Glomerular visceral epithelial cell (primary cell): ENCODE measurements around the gene TYRO3.
"Not testable (repeated sequence)": the region's sequence is repeated elsewhere in the genome, so short reads cannot be mapped to it uniquely, and the experiment has no call there.

ENCODE experiments used
- DNase-seq: peaks from one replicate; pipeline ENCODE4 v3.0.0-alpha.2; 2016; ENCODE audit errors: extremely low spot score

TYRO3 gene

DNA sequence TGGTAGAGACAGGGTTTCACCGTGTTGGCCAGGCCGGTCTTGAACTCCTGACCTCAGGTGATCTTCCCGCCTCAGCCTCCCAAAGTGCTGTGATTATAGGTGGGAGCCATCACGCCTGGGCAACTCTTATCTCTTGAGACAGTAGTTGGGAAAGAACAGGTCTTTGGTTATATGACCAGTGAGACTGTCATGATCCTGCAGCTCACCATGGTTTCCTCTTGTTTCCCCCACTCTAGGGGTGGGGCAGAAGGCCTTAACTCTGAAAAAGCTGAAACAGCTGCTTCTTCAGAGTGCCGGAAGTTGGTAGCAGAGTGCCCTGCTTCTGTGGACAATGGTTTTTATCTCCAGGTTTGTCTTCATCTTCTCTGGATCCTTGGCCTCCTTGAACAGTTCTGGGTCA, 4.7 kb upstream of the TYRO3 start:
- no peak for DNase-seq

GRCh38 chr15:41554915-41555314, 4.1 kb upstream of the TYRO3 start:
- no peak for DNase-seq

GRCh38 chr15:41556677-41557076, 2.3 kb upstream of the TYRO3 start:
- DNase-seq: no peak

DNA sequence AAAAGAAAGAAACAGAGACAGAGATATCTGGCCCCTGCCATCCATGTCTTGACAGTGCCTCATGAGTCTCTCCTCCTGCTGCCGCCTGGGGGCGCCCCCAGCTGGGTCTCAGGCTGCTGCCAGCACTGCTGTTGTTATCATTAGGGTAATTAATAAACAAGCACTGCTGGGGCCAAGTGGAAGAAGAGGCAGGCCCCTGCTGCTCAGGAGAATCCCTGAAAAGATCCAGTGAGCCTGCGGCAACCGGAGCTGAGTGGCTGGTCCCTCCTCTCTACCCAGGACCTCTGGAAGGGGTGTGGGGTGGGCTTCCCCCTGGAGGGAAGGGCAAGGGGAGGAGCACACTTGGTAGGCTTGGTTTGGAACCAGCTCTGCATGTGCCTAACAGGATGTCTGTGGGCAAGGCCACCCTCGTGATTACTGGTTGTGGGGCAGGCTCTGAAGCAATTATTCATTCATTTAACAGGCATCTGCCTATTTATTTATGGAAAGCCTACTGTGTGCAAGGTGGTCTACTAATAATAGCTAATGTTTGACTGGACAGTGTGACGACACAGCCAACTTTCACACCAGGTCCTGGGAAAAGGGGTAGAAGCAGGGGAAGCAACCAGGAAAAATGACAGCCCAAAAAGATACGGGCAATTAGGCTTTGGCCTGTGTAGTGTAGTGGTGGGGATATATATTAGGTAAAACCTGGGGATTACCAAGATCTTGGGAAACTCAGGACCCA, 1.2 kb upstream of the TYRO3 start:
- DNase-seq: peak; percentile 71

GRCh38 chr15:41559239-41559782, 299 bp downstream of the TYRO3 start:
- DNase-seq: no peak

DNA sequence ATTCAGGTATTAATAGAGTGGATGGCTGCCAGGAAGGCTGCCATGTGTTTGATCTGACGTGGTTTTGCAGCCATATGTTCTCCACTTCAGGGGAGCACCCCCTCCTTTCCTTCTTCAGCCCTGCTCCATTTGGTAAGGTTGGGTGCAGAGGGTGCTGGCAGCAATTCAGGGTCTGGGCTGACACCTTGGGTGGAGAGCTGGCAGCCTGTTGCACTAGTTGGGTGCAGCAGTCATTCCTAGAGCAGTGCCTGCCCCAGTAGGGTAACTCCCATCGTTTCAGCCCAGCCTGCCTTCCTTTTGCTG, 1.5 kb downstream of the TYRO3 start:
- no peak for DNase-seq

DNA sequence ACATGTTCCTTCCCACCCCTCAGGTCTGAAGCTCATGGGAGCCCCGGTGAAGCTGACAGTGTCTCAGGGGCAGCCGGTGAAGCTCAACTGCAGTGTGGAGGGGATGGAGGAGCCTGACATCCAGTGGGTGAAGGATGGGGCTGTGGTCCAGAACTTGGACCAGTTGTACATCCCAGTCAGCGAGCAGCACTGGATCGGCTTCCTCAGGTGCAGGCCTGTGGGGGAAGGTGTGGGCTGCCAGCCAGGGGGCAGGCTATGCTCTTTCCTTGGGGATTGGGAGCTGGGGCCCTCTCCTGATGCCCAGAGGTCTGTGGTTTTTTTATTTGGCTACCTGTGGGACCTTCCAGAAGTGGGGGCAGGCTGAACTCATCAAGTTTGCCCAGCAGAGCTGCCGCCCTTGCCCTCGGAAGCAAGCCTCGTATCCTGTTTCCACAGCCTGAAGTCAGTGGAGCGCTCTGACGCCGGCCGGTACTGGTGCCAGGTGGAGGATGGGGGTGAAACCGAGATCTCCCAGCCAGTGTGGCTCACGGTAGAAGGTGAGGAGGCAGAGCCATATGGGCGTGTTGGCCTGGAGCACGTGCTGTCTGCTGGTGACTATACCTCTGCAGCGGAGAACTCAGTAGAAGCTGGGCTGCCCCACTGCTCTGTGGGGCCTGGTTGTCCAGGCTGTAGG, 2.2 kb downstream of the TYRO3 start:
- DNase-seq: no peak

- no peak for DNase-seq
Measured at GRCh38 chr15:41561777-41562145, 2.7 kb downstream of the TYRO3 start.

DNA sequence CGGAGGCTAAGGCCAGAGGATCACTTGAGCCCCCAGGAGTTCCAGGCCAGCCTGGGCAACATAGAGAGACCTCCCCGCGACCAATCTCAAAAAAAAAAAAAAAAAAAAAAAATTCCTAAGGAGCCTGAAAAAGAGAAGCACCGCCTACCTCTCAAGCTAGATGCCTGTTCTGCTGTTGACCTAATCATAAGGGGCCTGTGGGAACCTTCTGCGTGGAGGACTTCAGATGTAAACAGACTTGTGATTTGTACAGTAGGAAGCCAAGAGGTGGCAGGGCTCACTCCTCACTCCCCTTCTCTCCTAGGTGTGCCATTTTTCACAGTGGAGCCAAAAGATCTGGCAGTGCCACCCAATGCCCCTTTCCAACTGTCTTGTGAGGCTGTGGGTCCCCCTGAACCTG, 3.2 kb downstream of the TYRO3 start:
- DNase-seq: no peak

GRCh38 chr15:41562784-41563198, 3.8 kb downstream of the TYRO3 start:
- DNase-seq: no peak

DNA sequence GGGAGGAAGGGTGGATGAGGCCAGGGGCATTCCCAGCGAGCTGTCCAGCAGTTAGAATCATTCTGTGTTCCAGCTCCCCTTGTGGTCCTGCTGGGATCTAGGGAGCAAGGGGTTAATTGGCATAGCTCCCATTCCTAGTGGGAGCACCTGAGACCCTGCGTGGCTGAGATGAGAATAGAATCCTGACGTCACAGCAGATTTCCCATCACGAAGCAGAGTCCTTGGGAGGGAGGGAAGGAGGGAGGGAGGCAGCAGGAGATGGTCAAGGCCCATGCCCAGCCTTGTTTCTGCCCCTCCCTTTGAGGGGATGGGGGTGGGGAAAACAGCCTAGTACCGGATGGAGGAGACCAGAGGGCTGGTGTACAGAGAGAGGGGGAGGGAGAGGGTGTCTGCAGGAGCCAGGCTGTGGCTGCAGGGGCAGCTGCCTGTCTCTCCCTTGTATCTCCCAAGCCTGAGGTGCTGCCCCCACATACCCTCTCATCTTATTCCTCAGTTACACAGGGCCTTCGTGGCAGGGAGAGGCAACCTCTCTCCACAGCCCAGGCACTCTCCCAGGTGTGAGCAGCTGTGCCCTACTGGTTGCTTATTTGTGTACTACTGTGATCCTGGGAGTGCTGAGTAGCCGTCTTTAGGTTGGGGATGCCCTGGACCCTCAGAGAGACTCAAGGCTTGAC, 5.4 kb downstream of the TYRO3 start:
- DNase-seq: peak; percentile 22

DNA sequence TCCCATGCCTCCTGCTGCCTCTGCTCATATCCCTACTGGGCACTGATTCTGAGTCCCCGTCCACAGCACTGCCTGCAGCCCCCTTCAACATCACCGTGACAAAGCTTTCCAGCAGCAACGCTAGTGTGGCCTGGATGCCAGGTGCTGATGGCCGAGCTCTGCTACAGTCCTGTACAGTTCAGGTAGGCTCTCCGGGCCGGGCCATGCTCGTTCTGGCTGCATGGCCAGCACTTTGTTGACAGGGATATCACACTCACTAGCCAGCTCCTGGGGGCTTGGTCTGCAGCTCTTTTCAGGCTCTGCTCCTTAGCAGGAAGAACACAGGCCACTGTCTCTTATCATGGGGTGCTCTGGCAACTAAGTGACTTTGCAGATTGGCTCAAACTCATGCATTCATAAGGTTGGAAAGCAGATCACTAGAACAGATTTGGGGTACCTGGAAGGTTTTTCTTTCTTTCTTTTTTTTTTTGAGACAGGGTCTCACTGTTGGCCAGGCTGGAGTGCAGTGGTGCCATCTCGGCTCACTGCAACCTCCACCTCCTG, 6.0 kb downstream of the TYRO3 start:
- no peak for DNase-seq

GRCh38 chr15:41565702-41566101, 6.7 kb downstream of the TYRO3 start:
- DNase-seq: no peak

GRCh38 chr15:41566121-41566885, 7.3 kb downstream of the TYRO3 start:
- no peak for DNase-seq

DNA sequence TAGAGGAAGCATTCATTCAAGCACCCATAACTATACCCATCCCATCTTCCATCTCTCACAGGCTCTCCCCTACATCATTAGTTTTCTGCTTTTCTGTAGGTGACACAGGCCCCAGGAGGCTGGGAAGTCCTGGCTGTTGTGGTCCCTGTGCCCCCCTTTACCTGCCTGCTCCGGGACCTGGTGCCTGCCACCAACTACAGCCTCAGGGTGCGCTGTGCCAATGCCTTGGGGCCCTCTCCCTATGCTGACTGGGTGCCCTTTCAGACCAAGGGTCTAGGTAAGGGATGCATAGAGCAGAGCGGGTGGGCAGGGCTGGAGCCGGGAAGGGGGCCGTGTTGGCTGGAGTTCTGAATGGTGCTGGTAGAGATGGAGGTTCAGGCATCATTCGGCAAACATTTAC, 8.2 kb downstream of the TYRO3 start:
- DNase-seq: no peak

GRCh38 chr15:41567862-41568261, 8.8 kb downstream of the TYRO3 start:
- DNase-seq: no peak

DNA sequence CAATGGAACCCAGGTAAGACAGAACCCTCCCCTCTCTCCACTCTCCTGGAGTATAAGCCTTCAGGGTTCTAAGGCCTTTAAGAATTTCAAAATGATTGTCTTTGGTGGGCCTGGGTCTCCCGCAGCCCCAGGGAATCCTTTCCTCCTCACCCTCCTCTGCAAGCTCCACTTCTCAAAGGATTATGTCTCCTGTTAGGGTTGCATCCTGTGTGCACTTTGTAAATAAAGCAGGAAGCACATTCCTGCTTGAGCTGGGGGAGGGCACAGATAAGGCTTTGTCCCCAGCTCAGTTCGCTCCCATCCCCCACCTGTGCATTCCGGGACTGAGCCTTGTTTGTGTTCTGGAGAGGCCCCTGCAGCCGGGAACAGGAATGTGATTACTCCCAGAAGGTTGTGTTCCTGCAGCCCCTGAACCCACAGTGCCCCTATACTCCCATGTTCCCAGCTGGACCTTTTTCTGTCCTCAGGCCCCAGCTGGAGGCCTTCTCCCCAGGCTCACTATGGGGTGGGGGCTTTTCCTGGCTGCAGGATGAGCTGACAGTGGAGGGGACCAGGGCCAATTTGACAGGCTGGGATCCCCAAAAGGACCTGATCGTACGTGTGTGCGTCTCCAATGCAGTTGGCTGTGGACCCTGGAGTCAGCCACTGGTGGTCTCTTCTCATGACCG, 9.5 kb downstream of the TYRO3 start:
- DNase-seq: no peak

GRCh38 chr15:41569232-41569631, 10.2 kb downstream of the TYRO3 start:
- DNase-seq: not testable (repeated sequence)

GRCh38 chr15:41570764-41571163, 11.8 kb downstream of the TYRO3 start:
- no peak for DNase-seq

GRCh38 chr15:41571948-41572347, 12.9 kb downstream of the TYRO3 start:
- no peak for DNase-seq

DNA sequence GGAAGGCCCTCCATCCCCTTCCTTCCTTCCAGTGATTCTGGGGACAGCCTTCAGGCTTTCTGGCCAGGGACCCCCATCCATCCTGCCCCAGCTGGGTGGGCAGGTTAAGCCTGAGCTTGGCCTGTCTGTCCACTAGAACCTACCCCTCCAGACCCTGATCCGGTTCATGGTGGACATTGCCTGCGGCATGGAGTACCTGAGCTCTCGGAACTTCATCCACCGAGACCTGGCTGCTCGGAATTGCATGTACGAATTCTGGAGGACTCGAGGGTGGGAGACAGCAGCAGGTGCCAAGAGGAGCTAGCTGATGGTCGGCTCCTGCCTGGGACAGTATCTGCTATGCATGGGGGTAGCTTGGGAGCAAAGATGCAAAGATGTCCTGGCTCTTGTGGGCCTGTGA, 13.9 kb downstream of the TYRO3 start:
- DNase-seq: no peak
